ENCODE data around the gene OPN4.

Gene OPN4

DNA sequence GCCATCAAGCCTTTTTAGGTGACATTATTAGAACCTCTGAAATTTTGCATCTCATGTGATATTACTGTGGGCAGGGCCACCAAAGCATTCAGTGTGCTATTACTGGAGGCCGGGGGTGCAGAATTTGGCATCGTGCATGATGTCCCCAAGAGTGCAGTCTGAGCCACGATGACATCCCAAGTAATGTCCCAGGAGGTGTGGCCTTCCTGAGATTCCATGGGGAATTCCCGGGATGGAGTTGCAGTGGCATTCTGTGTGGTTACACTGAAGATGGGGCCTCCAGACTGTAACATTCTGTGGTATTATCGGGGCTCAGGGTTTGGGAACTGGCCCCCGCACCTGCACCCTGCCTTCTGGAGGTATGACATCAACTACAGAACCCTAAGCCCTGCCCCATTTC lies 23.0 kb downstream of the OPN4 start:
- TF ChIP-seq, protein P1, sequence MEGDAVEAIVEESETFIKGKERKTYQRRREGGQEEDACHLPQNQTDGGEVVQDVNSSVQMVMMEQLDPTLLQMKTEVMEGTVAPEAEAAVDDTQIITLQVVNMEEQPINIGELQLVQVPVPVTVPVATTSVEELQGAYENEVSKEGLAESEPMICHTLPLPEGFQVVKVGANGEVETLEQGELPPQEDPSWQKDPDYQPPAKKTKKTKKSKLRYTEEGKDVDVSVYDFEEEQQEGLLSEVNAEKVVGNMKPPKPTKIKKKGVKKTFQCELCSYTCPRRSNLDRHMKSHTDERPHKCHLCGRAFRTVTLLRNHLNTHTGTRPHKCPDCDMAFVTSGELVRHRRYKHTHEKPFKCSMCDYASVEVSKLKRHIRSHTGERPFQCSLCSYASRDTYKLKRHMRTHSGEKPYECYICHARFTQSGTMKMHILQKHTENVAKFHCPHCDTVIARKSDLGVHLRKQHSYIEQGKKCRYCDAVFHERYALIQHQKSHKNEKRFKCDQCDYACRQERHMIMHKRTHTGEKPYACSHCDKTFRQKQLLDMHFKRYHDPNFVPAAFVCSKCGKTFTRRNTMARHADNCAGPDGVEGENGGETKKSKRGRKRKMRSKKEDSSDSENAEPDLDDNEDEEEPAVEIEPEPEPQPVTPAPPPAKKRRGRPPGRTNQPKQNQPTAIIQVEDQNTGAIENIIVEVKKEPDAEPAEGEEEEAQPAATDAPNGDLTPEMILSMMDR (conservative IDR thresholded peaks at IDR 0.05; ENCODE audit: low read depth): no peak
- ChIA-PET CTCF (interaction anchor here (1.1 kb wide), 1 partner anchor 16 kb away, joined by 4 read pairs; no protein-coding TSS in a partner anchor), POLR2A (ENCODE audit: low non-redundant PET) (no interaction called here)
- DNase-seq (ENCODE audit: low spot score): no peak
- no peak overlapping the region for H3K27ac ChIP-seq

DNA sequence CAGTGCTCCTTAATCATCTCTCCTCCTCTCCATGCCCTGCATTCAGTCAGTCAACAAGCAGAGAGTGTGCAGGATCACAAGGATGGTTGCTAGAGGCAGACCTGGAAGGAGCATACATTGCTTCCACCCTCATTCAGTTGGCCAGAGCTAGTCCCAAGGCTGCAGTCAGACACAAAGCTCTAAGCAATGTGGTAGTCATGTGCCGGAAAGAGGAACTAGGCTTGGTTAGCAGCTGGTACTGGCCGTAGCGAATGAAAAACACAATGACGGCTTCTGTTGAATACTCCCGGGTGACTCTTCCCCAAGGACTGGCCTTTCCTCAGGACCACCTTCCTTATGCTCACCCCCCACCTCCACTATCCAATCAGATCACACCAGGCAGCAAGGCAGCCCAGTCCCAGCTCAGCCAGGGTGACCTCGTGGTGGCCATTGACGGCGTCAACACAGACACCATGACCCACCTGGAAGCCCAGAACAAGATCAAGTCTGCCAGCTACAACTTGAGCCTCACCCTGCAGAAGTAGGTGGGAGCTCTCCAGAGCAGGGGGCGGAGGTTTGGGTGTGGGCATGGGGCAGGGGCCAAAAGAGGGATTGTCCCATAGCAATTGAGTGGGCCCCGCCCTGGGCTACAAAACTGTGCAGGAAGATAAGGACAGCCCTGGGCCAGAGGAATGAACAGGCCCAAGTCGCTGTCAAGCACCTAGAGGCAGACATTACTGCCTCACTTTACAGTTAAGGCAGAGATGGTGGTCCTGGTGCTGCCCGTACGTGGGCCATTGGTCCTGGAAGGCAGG lies 24.8 kb downstream of the OPN4 start:
- H3K27ac ChIP-seq: no peak overlapping the region
- ChIA-PET CTCF (interaction anchor here (0.9 kb wide), 1 partner anchor 9 kb away, joined by 3 read pairs; no protein-coding TSS in a partner anchor), POLR2A (ENCODE audit: low non-redundant PET) (no interaction called here)
- TF ChIP-seq, protein P1 (conservative IDR thresholded peaks at IDR 0.05; ENCODE audit: low read depth): no peak
- no peak for DNase-seq (ENCODE audit: low spot score)

DNA sequence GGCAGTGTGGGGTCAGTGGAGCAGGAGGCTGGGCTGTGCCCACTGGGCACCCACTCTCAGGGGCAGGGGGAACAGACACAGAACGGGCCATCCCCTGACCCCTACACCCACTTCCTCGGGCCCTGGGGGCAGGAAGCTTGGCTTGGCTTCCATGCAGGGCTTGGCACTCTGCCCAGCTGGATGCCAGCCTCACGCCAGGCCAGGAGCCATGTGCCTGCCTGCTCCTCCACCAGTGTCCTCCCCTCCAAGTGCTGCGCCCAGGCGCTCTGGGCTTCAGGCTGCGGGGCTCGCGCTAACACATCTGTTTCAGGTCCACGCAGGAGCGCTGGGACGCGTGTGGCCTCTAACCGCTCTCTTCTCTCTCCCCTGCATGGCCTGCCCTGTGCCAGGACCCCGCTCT lies 26.7 kb downstream of the OPN4 start:
- DNase-seq (ENCODE audit: low spot score): no peak
- CTCF ChIA-PET: interaction anchor here (0.6 kb wide), 1 partner anchor 157 kb away, joined by 4 read pairs; no protein-coding TSS in a partner anchor
- no peak overlapping the region for H3K27ac ChIP-seq
- POLR2A ChIA-PET (ENCODE audit: low non-redundant PET): no interaction called here
- TF ChIP-seq, protein P1 (conservative IDR thresholded peaks at IDR 0.05; ENCODE audit: low read depth): no peak

DNA sequence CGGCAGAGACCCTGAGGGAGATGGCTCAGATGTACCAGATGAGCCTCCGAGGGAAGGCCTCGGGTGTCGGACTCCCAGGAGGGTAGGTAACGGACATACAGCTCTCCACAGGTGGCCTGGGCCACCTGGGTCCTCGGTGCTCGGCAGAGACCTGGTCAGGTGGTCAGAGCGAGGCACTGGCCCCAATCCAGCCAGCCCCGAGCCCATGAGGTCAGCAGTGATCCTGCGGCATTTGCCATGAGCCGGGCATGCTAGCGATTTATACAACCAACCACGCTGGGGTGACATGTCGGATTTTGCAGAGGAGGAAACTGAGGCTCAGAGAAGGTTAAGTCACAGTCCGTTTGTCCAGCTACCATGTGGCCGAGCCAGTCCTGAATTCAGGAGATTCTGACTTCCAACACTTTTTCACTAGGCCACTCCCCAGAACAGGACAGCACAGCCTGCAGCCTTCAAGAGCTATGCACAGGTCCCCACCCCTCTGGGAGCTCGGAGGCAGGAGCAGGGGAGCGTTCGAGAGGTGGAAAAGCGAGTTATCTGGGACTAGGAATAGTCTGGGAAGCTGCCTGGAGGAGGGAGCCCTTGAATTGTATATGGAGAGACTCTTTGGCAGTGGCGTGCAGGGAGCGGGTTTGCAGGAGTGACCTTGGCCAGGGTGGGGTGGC lies 27.5 kb downstream of the OPN4 start:
- POLR2A ChIA-PET (ENCODE audit: low non-redundant PET): interaction anchor here (0.5 kb wide), 1 partner anchor 57 kb away, joined by 4 read pairs; no protein-coding TSS in a partner anchor
- DNase-seq (ENCODE audit: low spot score): no peak
- TF ChIP-seq, protein P1 (conservative IDR thresholded peaks at IDR 0.05; ENCODE audit: low read depth): no peak
- H3K27ac ChIP-seq: no peak overlapping the region
- CTCF ChIA-PET: interaction anchor here (0.5 to 0.8 kb wide), 3 partner anchors 9 to 257 kb away, joined by 3 to 10 read pairs (median 4); no protein-coding TSS in a partner anchor

DNA sequence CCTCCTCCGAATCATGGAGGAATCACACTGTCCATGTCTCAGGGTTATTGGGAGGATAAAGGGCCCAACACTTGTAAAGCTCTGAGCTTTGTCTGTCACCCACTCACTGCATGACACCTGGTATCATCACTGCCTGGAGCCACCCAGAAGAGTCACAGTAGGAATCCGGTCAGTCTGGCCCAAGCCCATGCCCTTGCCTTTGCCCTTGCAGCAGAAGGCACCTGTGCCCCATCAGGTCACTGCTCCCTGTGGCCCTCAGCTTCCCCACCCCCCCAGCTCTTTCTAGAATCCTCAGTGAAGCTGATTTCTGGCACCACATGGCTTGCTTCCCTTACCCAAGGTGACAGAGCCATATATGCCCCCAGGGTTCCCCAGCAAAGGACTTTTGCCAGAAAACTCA lies 28.3 kb downstream of the OPN4 start:
- TF ChIP-seq, protein P1 (conservative IDR thresholded peaks at IDR 0.05; ENCODE audit: low read depth): no peak
- POLR2A ChIA-PET (ENCODE audit: low non-redundant PET): interaction anchor here (0.5 kb wide), 1 partner anchor 58 kb away, joined by 4 read pairs; no protein-coding TSS in a partner anchor
- no peak for DNase-seq (ENCODE audit: low spot score)
- CTCF ChIA-PET: interaction anchor here (0.6 to 0.8 kb wide), 5 partner anchors 71 to 263 kb away, joined by 3 to 10 read pairs (median 3); no protein-coding TSS in a partner anchor
- no peak overlapping the region for H3K27ac ChIP-seq

DNA sequence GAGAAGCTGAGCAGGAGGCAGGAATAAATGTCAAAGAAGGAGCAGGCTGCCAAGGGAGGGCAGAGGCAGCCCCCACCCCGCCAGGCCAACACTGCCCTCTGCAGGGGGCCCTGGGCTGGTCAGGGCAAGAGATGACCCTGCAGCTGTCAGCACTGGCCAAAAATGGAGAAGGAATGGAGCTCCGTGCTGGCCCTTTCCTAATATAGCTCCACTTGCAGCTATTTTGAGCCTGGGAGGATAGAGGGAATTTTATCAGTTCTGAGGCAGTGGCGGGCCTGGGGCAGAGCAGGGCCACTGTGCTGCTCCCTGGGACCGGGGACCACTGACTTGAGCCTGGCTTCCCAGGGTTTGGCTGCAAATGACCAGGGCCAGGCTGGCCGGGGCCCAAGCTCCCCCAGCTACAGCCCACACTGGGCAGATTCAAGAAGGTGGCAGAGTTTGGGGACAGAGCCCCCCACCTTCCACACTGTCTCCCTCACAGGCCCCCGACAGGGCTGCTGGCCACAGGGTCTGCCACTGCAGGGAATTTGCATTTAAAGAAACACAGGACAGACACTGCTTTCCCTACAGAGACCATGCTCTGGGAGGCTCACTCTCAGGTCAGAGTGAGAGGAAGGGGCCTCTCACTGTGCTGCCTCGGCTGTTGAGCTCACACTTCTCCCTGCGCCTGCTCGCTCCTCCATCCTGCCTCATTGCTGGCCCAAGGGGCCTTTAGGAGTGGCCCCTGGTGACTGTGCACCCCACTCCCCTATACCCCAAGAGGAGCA lies 30.2 kb downstream of the OPN4 start:
- TF ChIP-seq, protein P1 (conservative IDR thresholded peaks at IDR 0.05; ENCODE audit: low read depth): no peak
- POLR2A ChIA-PET (ENCODE audit: low non-redundant PET): no interaction called here
- no peak for DNase-seq (ENCODE audit: low spot score)
- no peak overlapping the region for H3K27ac ChIP-seq
- CTCF ChIA-PET: interaction anchor here (0.6 to 1.4 kb wide), 7 partner anchors 9 to 277 kb away, joined by 3 to 7 read pairs (median 3); no protein-coding TSS in a partner anchor

All from RWPE1 (cell line).